Astrocyte (in vitro differentiated cells and primary cell): ENCODE results near the gene ADAMTSL2.

ENCODE experiments used
- EZH2 ChIP-seq: IDR thresholded peaks from 2 replicates; pipeline ENCODE4 v1.6.1; 2012; ENCODE audit warnings: mild to moderate bottlenecking, low read length, inconsistent platforms; ENCODE audit not compliant: insufficient read depth
- TF ChIP-seq, protein P1 (sequence below): IDR thresholded peaks from 2 replicates; pipeline ENCODE4 v1.5.1; 2011; ENCODE audit warnings: low read depth, mild to moderate bottlenecking, inconsistent platforms, low read length, moderate library complexity; ENCODE audit not compliant: insufficient read depth

- TF ChIP-seq, protein P1, sequence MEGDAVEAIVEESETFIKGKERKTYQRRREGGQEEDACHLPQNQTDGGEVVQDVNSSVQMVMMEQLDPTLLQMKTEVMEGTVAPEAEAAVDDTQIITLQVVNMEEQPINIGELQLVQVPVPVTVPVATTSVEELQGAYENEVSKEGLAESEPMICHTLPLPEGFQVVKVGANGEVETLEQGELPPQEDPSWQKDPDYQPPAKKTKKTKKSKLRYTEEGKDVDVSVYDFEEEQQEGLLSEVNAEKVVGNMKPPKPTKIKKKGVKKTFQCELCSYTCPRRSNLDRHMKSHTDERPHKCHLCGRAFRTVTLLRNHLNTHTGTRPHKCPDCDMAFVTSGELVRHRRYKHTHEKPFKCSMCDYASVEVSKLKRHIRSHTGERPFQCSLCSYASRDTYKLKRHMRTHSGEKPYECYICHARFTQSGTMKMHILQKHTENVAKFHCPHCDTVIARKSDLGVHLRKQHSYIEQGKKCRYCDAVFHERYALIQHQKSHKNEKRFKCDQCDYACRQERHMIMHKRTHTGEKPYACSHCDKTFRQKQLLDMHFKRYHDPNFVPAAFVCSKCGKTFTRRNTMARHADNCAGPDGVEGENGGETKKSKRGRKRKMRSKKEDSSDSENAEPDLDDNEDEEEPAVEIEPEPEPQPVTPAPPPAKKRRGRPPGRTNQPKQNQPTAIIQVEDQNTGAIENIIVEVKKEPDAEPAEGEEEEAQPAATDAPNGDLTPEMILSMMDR, result no peak
- TF ChIP-seq EZH2, result no peak
Measured at GRCh38 chr9:133526721-133527321, 7.7 kb upstream of the ADAMTSL2 start.
